OCI-LY3 (cell line): Measurements from ENCODE around the gene ATG9B.

Experiments used
- EZH2phosphoT487 ChIP-seq: fragments of 200-600 bp; shearing (Covaris generic); IDR thresholded peaks from 2 replicates; pipeline ENCODE4 v1.6.1; 2018; ENCODE audit warnings: antibody characterized with exemption, mixed run types, low read depth
- TF ChIP-seq, protein P1 (sequence below): fragments of 200-600, 300-600 bp; sonication (generic); IDR thresholded peaks from 2 replicates; pipeline ENCODE4 v1.5.1; 2014; ENCODE audit warnings: antibody characterized with exemption, low read length, low read depth

DNA sequence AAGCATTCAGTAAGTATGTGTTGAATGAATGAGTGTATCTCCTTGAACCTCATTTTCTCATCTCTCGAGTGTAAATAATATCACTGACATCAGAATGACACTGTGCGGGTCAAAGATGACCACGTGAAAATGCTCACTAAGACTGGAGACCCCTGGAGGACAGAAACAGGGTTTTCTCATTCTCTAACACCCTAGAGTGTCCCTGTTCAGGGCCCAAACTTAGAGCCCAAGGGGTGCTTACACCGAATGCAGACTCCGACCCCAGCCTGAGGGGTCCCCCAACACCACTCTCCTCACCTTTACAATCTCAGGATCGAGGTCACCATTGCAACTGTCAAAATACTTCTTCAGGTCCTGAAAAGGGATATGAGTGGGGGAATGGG is 32.0 kb upstream of the ATG9B start:
- no peak for TF ChIP-seq EZH2phosphoT487
- TF ChIP-seq, protein P1, sequence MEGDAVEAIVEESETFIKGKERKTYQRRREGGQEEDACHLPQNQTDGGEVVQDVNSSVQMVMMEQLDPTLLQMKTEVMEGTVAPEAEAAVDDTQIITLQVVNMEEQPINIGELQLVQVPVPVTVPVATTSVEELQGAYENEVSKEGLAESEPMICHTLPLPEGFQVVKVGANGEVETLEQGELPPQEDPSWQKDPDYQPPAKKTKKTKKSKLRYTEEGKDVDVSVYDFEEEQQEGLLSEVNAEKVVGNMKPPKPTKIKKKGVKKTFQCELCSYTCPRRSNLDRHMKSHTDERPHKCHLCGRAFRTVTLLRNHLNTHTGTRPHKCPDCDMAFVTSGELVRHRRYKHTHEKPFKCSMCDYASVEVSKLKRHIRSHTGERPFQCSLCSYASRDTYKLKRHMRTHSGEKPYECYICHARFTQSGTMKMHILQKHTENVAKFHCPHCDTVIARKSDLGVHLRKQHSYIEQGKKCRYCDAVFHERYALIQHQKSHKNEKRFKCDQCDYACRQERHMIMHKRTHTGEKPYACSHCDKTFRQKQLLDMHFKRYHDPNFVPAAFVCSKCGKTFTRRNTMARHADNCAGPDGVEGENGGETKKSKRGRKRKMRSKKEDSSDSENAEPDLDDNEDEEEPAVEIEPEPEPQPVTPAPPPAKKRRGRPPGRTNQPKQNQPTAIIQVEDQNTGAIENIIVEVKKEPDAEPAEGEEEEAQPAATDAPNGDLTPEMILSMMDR = no peak
